ENCODE measurements around the gene FLAD1.

Gene FLAD1

GRCh38 chr1:155034318-155035208, 51.4 kb downstream of the FLAD1 start:
- no peak for DNase-seq (ENCODE audit: low read depth in 2 of 3, low spot score in 2 of 3)

GRCh38 chr1:155035936-155036335, 52.8 kb downstream of the FLAD1 start:
- no peak for DNase-seq (ENCODE audit: low read depth in 2 of 3, low spot score in 2 of 3)

- DNase-seq (ENCODE audit: low read depth in 2 of 3, low spot score in 2 of 3) = no peak
These were observed 53.9 kb downstream of the FLAD1 start for GRCh38 chr1:155037043-155037442.

- DNase-seq (ENCODE audit: low read depth in 2 of 3, low spot score in 2 of 3) = no peak
These were observed 54.8 kb downstream of the FLAD1 start for GRCh38 chr1:155037851-155038441.

GRCh38 chr1:155038602-155039307, 55.6 kb downstream of the FLAD1 start:
- DNase-seq (ENCODE audit: low read depth in 2 of 3, low spot score in 2 of 3) = no peak

GRCh38 chr1:155039308-155039669, 56.1 kb downstream of the FLAD1 start:
- DNase-seq (ENCODE audit: low read depth in 2 of 3, low spot score in 2 of 3) = no peak

- DNase-seq (ENCODE audit: low read depth in 2 of 3, low spot score in 2 of 3) = no peak
These were observed 57.4 kb downstream of the FLAD1 start for GRCh38 chr1:155040358-155041093.

Data from activated CD8-positive, alpha-beta memory T cell treated with anti-CD3 and anti-CD28 coated beads for 48 hours (primary cell).